Tibial artery (tissue), 4 donors: Measurements from ENCODE around the gene CFAP20.

Experiments
- DNase-seq, 2 donors: peaks; one replicate each; pipeline ENCODE4 v3.0.0-alpha.2; 2019
- H3K27ac ChIP-seq, 2 donors: fragments of 200-600 bp; sonication (generic) in 1 of 2; 1 replicate in 1 of 2; 2 replicates in 1 of 2; pipeline ENCODE4 v1.5.1; 2018 to 2019; ENCODE audit warnings: mild to moderate bottlenecking in 1 of 2
- H3K27me3 ChIP-seq, 2 donors: fragments of 200-600 bp; sonication (generic) in 1 of 2; one replicate each; pipeline versions ENCODE4 v1.5.1 to v1.6.0; 2016 to 2019
- H3K36me3 ChIP-seq, 3 donors: fragments of 200-600 bp; sonication (generic) in 2 of 3; one replicate each; pipeline ENCODE4 v1.5.1; 2016 to 2019; ENCODE audit warnings: mild to moderate bottlenecking in 2 of 3
- H3K4me1 ChIP-seq, 4 donors: fragments of 200-600 bp; sonication (generic) in 2 of 4; 1 replicate in 3 of 4; 2 replicates in 1 of 4; pipeline ENCODE4 v1.5.1; 2016 to 2019
- H3K4me3 ChIP-seq, 2 donors: fragments of 200-600 bp; sonication (generic) in 1 of 2; 1 replicate in 1 of 2; 2 replicates in 1 of 2; pipeline ENCODE4 v1.5.1; 2018 to 2019; ENCODE audit warnings: mild to moderate bottlenecking in 2 of 2
- H3K9me3 ChIP-seq, 3 donors: fragments of 200-600 bp; sonication (generic) in 1 of 3; one replicate each; pipeline ENCODE4 v1.5.1; 2016 to 2019
- CTCF ChIP-seq, 2 experiments: fragments of 200-600 bp in 1 of 2; fragments of 450-650 bp in 1 of 2; IDR thresholded peaks; one replicate each; pipeline ENCODE4 v1.5.1; 2017 to 2019; ENCODE audit warnings: antibody characterized with exemption in 2 of 2, mild to moderate bottlenecking in 1 of 2, moderate library complexity in 1 of 2
- intact Hi-C: fragments of 100-400 bp; cut with DNase I; formaldehyde crosslinking; loops from one replicate; pipeline ENCODE4 v1.15.0; 2023; ENCODE audit warnings: low total_unique reads

Gene CFAP20

GRCh38 chr16:58129097-58129936 lies at the start of gene CFAP20:
Gene CFAP20 (minus strand): TSS chr16:58129381. CDS start chr16:58129115, 266 bp downstream.
- Histone ChIP-seq H3K27ac (peak within 1 kb of the TSS; percentile 80 to 94), H3K36me3 (no peaks in the 10 kb centered on the region), H3K27me3 (no peaks in the 10 kb centered on the region), H3K4me1 (peaks cover 0 to 39% (median 29%) of the 10 kb centered on the region in 4 donors), H3K4me3 (peak within 1 kb of the TSS; percentile 72 to 93), H3K9me3 (peaks cover 0 to 3% (median 0%) of the 10 kb centered on the region in 3 donors)
- intact Hi-C loops = loop anchor here (5.0 to 10.0 kb wide), 2 partner anchors 107 to 395 kb away; partner anchors contain the start of gene KATNB1
- TF ChIP-seq CTCF (IDR thresholded peaks at IDR 0.05) = no peak
- peak; percentile 99 for DNase-seq

- Histone ChIP-seq H3K4me1 (no peaks in the 10 kb centered on the region), H3K36me3 (peaks cover 42 to 51% (median 43%) of the 10 kb centered on the region in 3 donors), H3K27ac (no peak overlapping the region), H3K4me3 (no peak overlapping the region), H3K9me3 (no peaks in the 10 kb centered on the region), H3K27me3 (no peaks in the 10 kb centered on the region)
- DNase-seq = no peak
- intact Hi-C loops = no loop called here
- TF ChIP-seq CTCF (IDR thresholded peaks at IDR 0.05) = no peak
Observed at GRCh38 chr16:58177353-58177710, 48.2 kb upstream of the CFAP20 start.

GRCh38 chr16:58176608-58177352 lies 47.6 kb upstream of the CFAP20 start:
- Histone ChIP-seq H3K27me3 (no peaks in the 10 kb centered on the region), H3K27ac (no peak overlapping the region), H3K4me3 (no peak overlapping the region), H3K36me3 (peaks cover 39 to 51% (median 42%) of the 10 kb centered on the region in 3 donors), H3K4me1 (no peaks in the 10 kb centered on the region), H3K9me3 (no peaks in the 10 kb centered on the region)
- TF ChIP-seq CTCF (IDR thresholded peaks at IDR 0.05) = no peak
- intact Hi-C loops = no loop called here
- DNase-seq = no peak

GRCh38 chr16:58170223-58170622 lies 41.0 kb upstream of the CFAP20 start:
- Histone ChIP-seq H3K9me3 (no peaks in the 10 kb centered on the region), H3K4me1 (no peaks in the 10 kb centered on the region), H3K36me3 (peaks cover 68 to 83% (median 77%) of the 10 kb centered on the region in 3 donors), H3K27ac (no peak overlapping the region), H3K4me3 (no peak overlapping the region), H3K27me3 (no peaks in the 10 kb centered on the region)
- no peak for DNase-seq
- intact Hi-C loops = no loop called here
- TF ChIP-seq CTCF (IDR thresholded peaks at IDR 0.05) = no peak

- DNase-seq = no peak
- Histone ChIP-seq H3K4me1 (no peaks in the 10 kb centered on the region), H3K9me3 (no peaks in the 10 kb centered on the region), H3K27me3 (no peaks in the 10 kb centered on the region), H3K4me3 (no peak overlapping the region), H3K36me3 (peaks cover 52 to 91% (median 73%) of the 10 kb centered on the region in 3 donors), H3K27ac (no peak overlapping the region)
- TF ChIP-seq CTCF (IDR thresholded peaks at IDR 0.05) = no peak
- intact Hi-C loops = no loop called here
Observed at GRCh38 chr16:58160855-58161254, 31.7 kb upstream of the CFAP20 start.
